Neural cell (in vitro differentiated cells): Measurements from ENCODE around the gene TIE1. TPM values are rescaled to one million over a fixed set of nuclear protein-coding genes. Genes with fewer than 3 reads are reported as not detected.

Experiments
- H2AFZ ChIP-seq: fragments of 200-600, 300-800 bp; sonication (generic), shearing (Covaris generic); 2 replicates; pipeline ENCODE4 v1.6.0; 2014; ENCODE audit warnings: low read depth, mild to moderate bottlenecking, antibody characterized with exemption, low read length, moderate library complexity
- H3F3A ChIP-seq: fragments of 200-600 bp; shearing (Covaris generic); 2 replicates; pipeline ENCODE4 v1.6.1; 2016; ENCODE audit warnings: mild to moderate bottlenecking, moderate library complexity, mixed read lengths, antibody characterized with exemption, low read length; ENCODE audit not compliant: insufficient read depth, poor library complexity, severe bottlenecking
- H3K27ac ChIP-seq: fragments of 200-600, 300-800 bp; sonication (generic), shearing (Covaris generic); 2 replicates; pipeline ENCODE4 v1.5.1; 2014; ENCODE audit warnings: mild to moderate bottlenecking, low read length, moderate library complexity
- H3K27me3 ChIP-seq: fragments of 300-800, 200-600 bp; sonication (generic), shearing (Covaris generic); 2 replicates; pipeline ENCODE4 v1.6.0; 2014; ENCODE audit warnings: mild to moderate bottlenecking, low read depth, low read length, moderate library complexity; ENCODE audit not compliant: insufficient read depth
- H3K36me3 ChIP-seq: fragments of 300-800, 200-600 bp; sonication (generic), shearing (Covaris generic); 2 replicates; pipeline ENCODE4 v1.5.1; 2014; ENCODE audit warnings: mild to moderate bottlenecking, antibody characterized with exemption, low read length, moderate library complexity; ENCODE audit not compliant: insufficient read depth
- H3K4me2 ChIP-seq: fragments of 300-800, 200-600 bp; sonication (generic), shearing (Covaris generic); 2 replicates; pipeline ENCODE4 v1.6.0; 2014; ENCODE audit warnings: mild to moderate bottlenecking, low read length
- H3K4me3 ChIP-seq: fragments of 300-800, 200-600 bp; sonication (generic), shearing (Covaris generic); 2 replicates; pipeline ENCODE4 v1.5.1; 2014; ENCODE audit warnings: mild to moderate bottlenecking, low read length, moderate library complexity
- H3K79me2 ChIP-seq: fragments of 200-600 bp; shearing (Covaris generic); replicated peaks from 2 replicates; pipeline ENCODE4 v1.6.0; 2014; ENCODE audit warnings: mild to moderate bottlenecking, low read length, moderate library complexity; ENCODE audit not compliant: insufficient read depth
- H3K9ac ChIP-seq: fragments of 300-800, 200-600 bp; sonication (generic), shearing (Covaris generic); 2 replicates; pipeline ENCODE4 v1.6.1; 2016; ENCODE audit warnings: mild to moderate bottlenecking, low read length, mixed read lengths
- H3K9me2 ChIP-seq: fragments of 200-600 bp; shearing (Covaris generic); 2 replicates; pipeline ENCODE4 v1.6.1; 2016; ENCODE audit warnings: mild to moderate bottlenecking, low read length, mixed read lengths; ENCODE audit not compliant: insufficient read depth
- H3K9me3 ChIP-seq: fragments of 200-600, 300-800 bp; sonication (generic), shearing (Covaris generic); 2 replicates; pipeline ENCODE4 v1.6.1; 2016; ENCODE audit warnings: mild to moderate bottlenecking, mixed run types, low read length, moderate library complexity, mixed read lengths
- H4K20me1 ChIP-seq: fragments of 200-600 bp; shearing (Covaris generic); 2 replicates; pipeline ENCODE4 v1.6.1; 2016; ENCODE audit warnings: mild to moderate bottlenecking, mixed run types; ENCODE audit not compliant: insufficient read depth
- EP300 ChIP-seq: fragments of 450-650 bp; conservative IDR thresholded peaks from 2 replicates; pipeline ENCODE4 v1.6.1; 2014; ENCODE audit warnings: antibody characterized with exemption, mild to moderate bottlenecking, moderate library complexity; ENCODE audit not compliant: poor library complexity, severe bottlenecking
- EZH2 ChIP-seq: fragments of 200-600, 300-800 bp; shearing (Covaris generic), sonication (generic); IDR thresholded peaks from 2 replicates; pipeline ENCODE4 v1.6.1; 2014; ENCODE audit warnings: antibody characterized with exemption, low read length, borderline replicate concordance, mild to moderate bottlenecking; ENCODE audit not compliant: insufficient read depth, poor library complexity, severe bottlenecking
- MXI1 ChIP-seq: fragments of 450-650 bp; conservative IDR thresholded peaks from 2 replicates; pipeline ENCODE4 v1.6.1; 2014; ENCODE audit warnings: antibody characterized with exemption, mild to moderate bottlenecking; ENCODE audit not compliant: poor library complexity, severe bottlenecking
- POLR2AphosphoS5 ChIP-seq: IDR thresholded peaks from 2 replicates; pipeline ENCODE4 v1.6.1; 2012
- RAD21 ChIP-seq: fragments of 450-650 bp; conservative IDR thresholded peaks from 2 replicates; pipeline ENCODE4 v1.6.1; 2014; ENCODE audit warnings: antibody characterized with exemption, mild to moderate bottlenecking, moderate library complexity
- SMC3 ChIP-seq: fragments of 450-650 bp; conservative IDR thresholded peaks from 2 replicates; pipeline ENCODE4 v1.6.1; 2014; ENCODE audit warnings: antibody characterized with exemption, mild to moderate bottlenecking, moderate library complexity; ENCODE audit not compliant: poor library complexity
- TAF1 ChIP-seq: IDR thresholded peaks from 2 replicates; pipeline ENCODE4 v1.6.1; 2012; ENCODE audit warnings: low read depth
- polyA plus RNA-seq: library from polyadenylated mRNA; depleted of rRNA; stranded (reverse); fragments of >200 nt; gene quantifications from 2 replicates; pipeline ENCODE4 v1.2.3, GENCODE V29; 2014
- TF ChIP-seq, protein P1 (sequence below): fragments of 450-650 bp; IDR thresholded peaks from 2 replicates; pipeline ENCODE4 v1.5.1; 2014; ENCODE audit warnings: antibody characterized with exemption, mild to moderate bottlenecking, moderate library complexity; ENCODE audit not compliant: poor library complexity, severe bottlenecking
- TF ChIP-seq, protein P2 (sequence below): IDR thresholded peaks from 2 replicates; pipeline ENCODE4 v1.6.1; 2012; ENCODE audit warnings: borderline replicate concordance

Gene TIE1
- polyA plus RNA-seq, 1 donor from 2014 or later = not detected

DNA sequence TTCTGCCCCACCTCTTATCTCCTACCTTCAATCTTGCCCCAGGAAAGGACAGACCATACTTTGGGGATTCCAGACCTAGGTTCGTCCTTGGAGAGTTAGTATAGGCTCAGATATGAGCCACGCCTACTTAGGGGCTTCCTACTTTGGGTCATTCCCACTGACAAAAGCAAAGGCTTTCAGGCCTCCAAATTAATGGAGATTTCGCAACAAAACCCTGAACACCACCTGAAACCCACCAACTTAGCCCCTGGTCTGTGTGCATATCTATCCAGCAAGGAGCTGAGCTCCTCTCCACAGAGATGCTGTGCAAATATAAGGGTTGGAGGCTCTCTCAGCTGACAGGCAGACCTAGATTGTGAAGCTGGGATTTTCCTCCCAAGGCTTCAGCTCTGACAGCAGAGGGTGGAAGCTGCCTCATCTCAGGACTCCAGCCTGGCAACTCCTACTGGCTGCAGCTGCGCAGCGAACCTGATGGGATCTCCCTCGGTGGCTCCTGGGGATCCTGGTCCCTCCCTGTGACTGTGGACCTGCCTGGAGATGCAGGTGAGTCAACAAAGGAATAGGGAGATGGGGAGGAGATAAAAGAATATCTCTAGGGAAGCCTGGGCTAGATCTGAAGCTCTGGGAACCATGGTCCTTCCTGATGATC lies 38.9 kb downstream of the TIE1 start:
- no peaks in the 10 kb centered on the region for H3F3A ChIP-seq
- no peak overlapping the region for H3K4me2 ChIP-seq
- no peaks in the 10 kb centered on the region for H3K36me3 ChIP-seq
- no peak overlapping the region for H3K27ac ChIP-seq
- no peaks in the 10 kb centered on the region for H3K27me3 ChIP-seq
- H3K4me3 ChIP-seq = no peak overlapping the region
- H4K20me1 ChIP-seq = no peaks in the 10 kb centered on the region
- H2AFZ ChIP-seq = no peak overlapping the region
- no peaks in the 10 kb centered on the region for H3K9me2 ChIP-seq
- TF ChIP-seq EZH2 (no peak), TAF1 (no peak), EP300 (no peak), SMC3 (no peak), RAD21 (no peak), POLR2AphosphoS5 (no peak), MXI1 (no peak)
- TF ChIP-seq, protein P1, sequence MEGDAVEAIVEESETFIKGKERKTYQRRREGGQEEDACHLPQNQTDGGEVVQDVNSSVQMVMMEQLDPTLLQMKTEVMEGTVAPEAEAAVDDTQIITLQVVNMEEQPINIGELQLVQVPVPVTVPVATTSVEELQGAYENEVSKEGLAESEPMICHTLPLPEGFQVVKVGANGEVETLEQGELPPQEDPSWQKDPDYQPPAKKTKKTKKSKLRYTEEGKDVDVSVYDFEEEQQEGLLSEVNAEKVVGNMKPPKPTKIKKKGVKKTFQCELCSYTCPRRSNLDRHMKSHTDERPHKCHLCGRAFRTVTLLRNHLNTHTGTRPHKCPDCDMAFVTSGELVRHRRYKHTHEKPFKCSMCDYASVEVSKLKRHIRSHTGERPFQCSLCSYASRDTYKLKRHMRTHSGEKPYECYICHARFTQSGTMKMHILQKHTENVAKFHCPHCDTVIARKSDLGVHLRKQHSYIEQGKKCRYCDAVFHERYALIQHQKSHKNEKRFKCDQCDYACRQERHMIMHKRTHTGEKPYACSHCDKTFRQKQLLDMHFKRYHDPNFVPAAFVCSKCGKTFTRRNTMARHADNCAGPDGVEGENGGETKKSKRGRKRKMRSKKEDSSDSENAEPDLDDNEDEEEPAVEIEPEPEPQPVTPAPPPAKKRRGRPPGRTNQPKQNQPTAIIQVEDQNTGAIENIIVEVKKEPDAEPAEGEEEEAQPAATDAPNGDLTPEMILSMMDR = no peak
- TF ChIP-seq, protein P2, sequence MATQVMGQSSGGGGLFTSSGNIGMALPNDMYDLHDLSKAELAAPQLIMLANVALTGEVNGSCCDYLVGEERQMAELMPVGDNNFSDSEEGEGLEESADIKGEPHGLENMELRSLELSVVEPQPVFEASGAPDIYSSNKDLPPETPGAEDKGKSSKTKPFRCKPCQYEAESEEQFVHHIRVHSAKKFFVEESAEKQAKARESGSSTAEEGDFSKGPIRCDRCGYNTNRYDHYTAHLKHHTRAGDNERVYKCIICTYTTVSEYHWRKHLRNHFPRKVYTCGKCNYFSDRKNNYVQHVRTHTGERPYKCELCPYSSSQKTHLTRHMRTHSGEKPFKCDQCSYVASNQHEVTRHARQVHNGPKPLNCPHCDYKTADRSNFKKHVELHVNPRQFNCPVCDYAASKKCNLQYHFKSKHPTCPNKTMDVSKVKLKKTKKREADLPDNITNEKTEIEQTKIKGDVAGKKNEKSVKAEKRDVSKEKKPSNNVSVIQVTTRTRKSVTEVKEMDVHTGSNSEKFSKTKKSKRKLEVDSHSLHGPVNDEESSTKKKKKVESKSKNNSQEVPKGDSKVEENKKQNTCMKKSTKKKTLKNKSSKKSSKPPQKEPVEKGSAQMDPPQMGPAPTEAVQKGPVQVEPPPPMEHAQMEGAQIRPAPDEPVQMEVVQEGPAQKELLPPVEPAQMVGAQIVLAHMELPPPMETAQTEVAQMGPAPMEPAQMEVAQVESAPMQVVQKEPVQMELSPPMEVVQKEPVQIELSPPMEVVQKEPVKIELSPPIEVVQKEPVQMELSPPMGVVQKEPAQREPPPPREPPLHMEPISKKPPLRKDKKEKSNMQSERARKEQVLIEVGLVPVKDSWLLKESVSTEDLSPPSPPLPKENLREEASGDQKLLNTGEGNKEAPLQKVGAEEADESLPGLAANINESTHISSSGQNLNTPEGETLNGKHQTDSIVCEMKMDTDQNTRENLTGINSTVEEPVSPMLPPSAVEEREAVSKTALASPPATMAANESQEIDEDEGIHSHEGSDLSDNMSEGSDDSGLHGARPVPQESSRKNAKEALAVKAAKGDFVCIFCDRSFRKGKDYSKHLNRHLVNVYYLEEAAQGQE = no peak
- no peaks in the 10 kb centered on the region for H3K9me3 ChIP-seq
- H3K9ac ChIP-seq = no peak overlapping the region
- no peaks in the 10 kb centered on the region for H3K79me2 ChIP-seq

DNA sequence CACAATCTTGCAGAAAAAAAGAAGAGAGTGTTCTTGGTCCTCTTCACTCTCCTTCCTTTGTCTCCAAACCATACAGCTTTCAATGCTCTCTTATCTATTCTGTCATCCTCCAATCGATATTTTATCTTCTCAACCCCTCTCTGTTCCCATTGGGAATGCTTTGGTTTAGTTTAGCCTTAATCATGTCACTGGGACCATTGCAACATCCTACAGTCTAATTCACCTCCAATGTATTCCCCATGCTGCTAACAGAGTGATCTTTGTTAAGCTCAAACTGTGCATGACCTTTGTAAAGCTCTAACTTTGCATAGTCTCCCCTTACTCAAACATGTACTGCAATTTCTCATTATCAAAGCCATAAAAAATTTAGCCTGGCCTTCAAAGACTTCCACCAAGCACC lies 39.8 kb downstream of the TIE1 start:
- TF ChIP-seq SMC3 = no peak
- TF ChIP-seq RAD21 = no peak
- no peak for TF ChIP-seq POLR2AphosphoS5
- TF ChIP-seq, protein P1 = no peak
- TF ChIP-seq TAF1 = no peak
- no peak for TF ChIP-seq MXI1
- TF ChIP-seq, protein P2 = no peak
- no peak for TF ChIP-seq EP300
- no peak for TF ChIP-seq EZH2
- Histone ChIP-seq H3K9me3 (no peaks in the 10 kb centered on the region), H3K79me2 (no peaks in the 10 kb centered on the region), H3K4me2 (no peak overlapping the region), H3K9ac (no peak overlapping the region), H2AFZ (no peak overlapping the region), H3K4me3 (no peak overlapping the region), H3K27me3 (no peaks in the 10 kb centered on the region), H4K20me1 (no peaks in the 10 kb centered on the region), H3K9me2 (no peaks in the 10 kb centered on the region), H3F3A (no peaks in the 10 kb centered on the region), H3K36me3 (no peaks in the 10 kb centered on the region), H3K27ac (no peak overlapping the region)
